Spleen (tissue), 7 donors: ENCODE measurements around the gene MAEA.
"Not testable (repeated sequence)": the region's sequence is repeated elsewhere in the genome, so short reads cannot be mapped to it uniquely, and the experiment has no call there.

ENCODE experiments used
- CTCF ChIP-seq, 11 experiments: fragments of 200-600 bp in 7 of 11; fragments of 450-650 bp in 4 of 11; sonication (generic) in 4 of 11; IDR thresholded peaks in 8 of 11; conservative IDR thresholded peaks in 3 of 11; 1 replicate in 7 of 11; 2 replicates in 4 of 11; pipeline versions ENCODE4 v1.4.0 to v1.8.0; 2016 to 2021; ENCODE audit warnings: antibody characterized with exemption in 11 of 11, inconsistent platforms in 4 of 11, mild to moderate bottlenecking in 1 of 11
- POLR2A ChIP-seq, 3 donors: fragments of 450-650 bp; IDR thresholded peaks; one replicate each; pipeline ENCODE4 v1.5.1; 2017; ENCODE audit warnings: antibody characterized with exemption in 3 of 3, mild to moderate bottlenecking in 1 of 3
- donor health status: DM: no; HTN: no; CAD: no; lungs with moderate emphysema.
- donor health status: DM: no; HTN: no; CAD: no.
- donor health status: DM: no; HTN: no; CAD: no.

GRCh38 chr4:1335193-1335883 lies 45.6 kb downstream of the MAEA start:
- not testable (repeated sequence) for TF ChIP-seq CTCF (IDR thresholded peaks at IDR 0.05 in 8 of 11, conservative IDR thresholded peaks at IDR 0.05 in 3 of 11); POLR2A (IDR thresholded peaks at IDR 0.05)
